Hepatocyte (in vitro differentiated cells): ENCODE data around the gene ADAMTSL3. TPM values are rescaled to one million over a fixed set of nuclear protein-coding genes. Genes with fewer than 3 reads are reported as not detected.

Experiments used
- DNase-seq: peaks from one replicate; pipeline ENCODE4 v3.0.0-alpha.2; 2016; ENCODE audit warnings: low spot score
- H2AFZ ChIP-seq: fragments of 200-600 bp; sonication (generic); 2 replicates; pipeline ENCODE4 v1.6.0; 2016; ENCODE audit warnings: antibody characterized with exemption, mild to moderate bottlenecking
- H3K27ac ChIP-seq: fragments of 200-600 bp; sonication (generic); 2 replicates; pipeline ENCODE4 v1.5.1; 2016; ENCODE audit warnings: mild to moderate bottlenecking
- H3K27me3 ChIP-seq: fragments of 200-600 bp; sonication (generic); 2 replicates; pipeline ENCODE4 v1.6.1; 2016
- H3K36me3 ChIP-seq: fragments of 200-600 bp; sonication (generic); replicated peaks from 2 replicates; pipeline ENCODE4 v1.5.1; 2016; ENCODE audit warnings: low read depth; ENCODE audit not compliant: insufficient read depth
- H3K4me1 ChIP-seq: fragments of 200-600 bp; sonication (generic); 2 replicates; pipeline ENCODE4 v1.5.1; 2016; ENCODE audit warnings: mild to moderate bottlenecking, moderate library complexity; ENCODE audit not compliant: insufficient read depth
- H3K4me2 ChIP-seq: fragments of 200-600 bp; sonication (generic); 2 replicates; pipeline ENCODE4 v1.6.0; 2016
- H3K4me3 ChIP-seq: fragments of 200-600 bp; sonication (generic); 2 replicates; pipeline ENCODE4 v1.5.1; 2016; ENCODE audit warnings: mild to moderate bottlenecking
- H3K79me2 ChIP-seq: fragments of 200-600 bp; sonication (generic); 2 replicates; pipeline ENCODE4 v1.6.0; 2017; ENCODE audit warnings: mild to moderate bottlenecking
- H3K9me2 ChIP-seq: fragments of 200-600 bp; sonication (generic); replicated peaks from 2 replicates; pipeline ENCODE4 v1.6.0; 2017; ENCODE audit warnings: mild to moderate bottlenecking; ENCODE audit not compliant: insufficient read depth
- H3K9me3 ChIP-seq: fragments of 200-600 bp; sonication (generic); 2 replicates; pipeline ENCODE4 v1.5.1; 2016; ENCODE audit warnings: low read depth, mild to moderate bottlenecking
- H4K20me1 ChIP-seq: fragments of 200-600 bp; sonication (generic); 2 replicates; pipeline ENCODE4 v1.6.0; 2016; ENCODE audit warnings: mild to moderate bottlenecking; ENCODE audit not compliant: insufficient read depth, poor library complexity, severe bottlenecking
- EZH2 ChIP-seq: fragments of 200-600 bp; sonication (generic); IDR thresholded peaks from 2 replicates; pipeline ENCODE4 v1.6.1; 2016; ENCODE audit warnings: antibody characterized with exemption, mild to moderate bottlenecking, borderline replicate concordance
- EZH2phosphoT487 ChIP-seq: fragments of 200-600 bp; sonication (generic); IDR thresholded peaks from one replicate; pipeline ENCODE4 v1.6.1; 2018; ENCODE audit warnings: antibody characterized with exemption, mild to moderate bottlenecking, low read depth, moderate library complexity; ENCODE audit not compliant: unreplicated experiment, severe bottlenecking
- WGBS: methylation state at CpG from one replicate; pipeline ENCODE4 v1.1.6; 2016; ENCODE audit warnings: low lambda C conversion rate; ENCODE audit errors: missing lambda C conversion rate; 5-methylcytosine and 5-hydroxymethylcytosine counted together
- polyA plus RNA-seq: library from polyadenylated mRNA; unstranded; fragments of >200 nt; fragmentation: Nextera tagmentation; extraction: Ambion mirVana; gene quantifications from 2 replicates; pipeline ENCODE4 v1.2.1, GENCODE V29; 2016
- total RNA-seq: library from RNA; depleted of rRNA; stranded (reverse); fragments of >200 nt; gene quantifications from 2 replicates; pipeline ENCODE4 v1.2.3, GENCODE V29; 2014
- TF ChIP-seq, protein P1 (sequence below): fragments of 200-600 bp; sonication (generic); IDR thresholded peaks from 2 replicates; pipeline ENCODE4 v1.5.1; 2016; ENCODE audit warnings: antibody characterized with exemption, mild to moderate bottlenecking; ENCODE audit not compliant: poor library complexity

The ADAMTSL3 gene
- total and polyA plus RNA-seq, 2 experiments from 2014 or later: 5.0 to 5.2 TPM

GRCh38 chr15:83766339-83766738 is 112.4 kb downstream of the ADAMTSL3 start:
- H3K4me2 ChIP-seq: no peak overlapping the region
- no peaks in the 10 kb centered on the region for H3K9me3 ChIP-seq
- no peaks in the 10 kb centered on the region for H3K4me1 ChIP-seq
- H3K9me2 ChIP-seq: no peaks in the 10 kb centered on the region
- 64% methylated on average over 6 of the region's 6 CpGs for WGBS
- no peak for TF ChIP-seq EZH2
- TF ChIP-seq, protein P1, sequence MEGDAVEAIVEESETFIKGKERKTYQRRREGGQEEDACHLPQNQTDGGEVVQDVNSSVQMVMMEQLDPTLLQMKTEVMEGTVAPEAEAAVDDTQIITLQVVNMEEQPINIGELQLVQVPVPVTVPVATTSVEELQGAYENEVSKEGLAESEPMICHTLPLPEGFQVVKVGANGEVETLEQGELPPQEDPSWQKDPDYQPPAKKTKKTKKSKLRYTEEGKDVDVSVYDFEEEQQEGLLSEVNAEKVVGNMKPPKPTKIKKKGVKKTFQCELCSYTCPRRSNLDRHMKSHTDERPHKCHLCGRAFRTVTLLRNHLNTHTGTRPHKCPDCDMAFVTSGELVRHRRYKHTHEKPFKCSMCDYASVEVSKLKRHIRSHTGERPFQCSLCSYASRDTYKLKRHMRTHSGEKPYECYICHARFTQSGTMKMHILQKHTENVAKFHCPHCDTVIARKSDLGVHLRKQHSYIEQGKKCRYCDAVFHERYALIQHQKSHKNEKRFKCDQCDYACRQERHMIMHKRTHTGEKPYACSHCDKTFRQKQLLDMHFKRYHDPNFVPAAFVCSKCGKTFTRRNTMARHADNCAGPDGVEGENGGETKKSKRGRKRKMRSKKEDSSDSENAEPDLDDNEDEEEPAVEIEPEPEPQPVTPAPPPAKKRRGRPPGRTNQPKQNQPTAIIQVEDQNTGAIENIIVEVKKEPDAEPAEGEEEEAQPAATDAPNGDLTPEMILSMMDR: no peak
- no peak for TF ChIP-seq EZH2phosphoT487
- no peaks in the 10 kb centered on the region for H3K79me2 ChIP-seq
- H3K27ac ChIP-seq: peak overlapping the region; percentile 13
- no peaks in the 10 kb centered on the region for H3K36me3 ChIP-seq
- no peak overlapping the region for H3K4me3 ChIP-seq
- H3K27me3 ChIP-seq: no peaks in the 10 kb centered on the region
- DNase-seq: no peak
- H2AFZ ChIP-seq: no peak overlapping the region
- H4K20me1 ChIP-seq: no peaks in the 10 kb centered on the region

- TF ChIP-seq EZH2phosphoT487 (no peak), EZH2 (no peak)
- TF ChIP-seq, protein P1: no peak
- H3K9me3 ChIP-seq: no peaks in the 10 kb centered on the region
- no peaks in the 10 kb centered on the region for H3K9me2 ChIP-seq
- H3K36me3 ChIP-seq: no peaks in the 10 kb centered on the region
- no peak overlapping the region for H3K4me3 ChIP-seq
- H3K27me3 ChIP-seq: no peaks in the 10 kb centered on the region
- H3K79me2 ChIP-seq: no peaks in the 10 kb centered on the region
- no peak for DNase-seq
- no peak overlapping the region for H2AFZ ChIP-seq
- no peak overlapping the region for H3K4me2 ChIP-seq
- 76% methylated on average over 4 of the region's 4 CpGs for WGBS
- no peak overlapping the region for H3K27ac ChIP-seq
- H3K4me1 ChIP-seq: no peaks in the 10 kb centered on the region
- H4K20me1 ChIP-seq: no peaks in the 10 kb centered on the region
Measured at GRCh38 chr15:83767741-83768140, 113.8 kb downstream of the ADAMTSL3 start.

DNA sequence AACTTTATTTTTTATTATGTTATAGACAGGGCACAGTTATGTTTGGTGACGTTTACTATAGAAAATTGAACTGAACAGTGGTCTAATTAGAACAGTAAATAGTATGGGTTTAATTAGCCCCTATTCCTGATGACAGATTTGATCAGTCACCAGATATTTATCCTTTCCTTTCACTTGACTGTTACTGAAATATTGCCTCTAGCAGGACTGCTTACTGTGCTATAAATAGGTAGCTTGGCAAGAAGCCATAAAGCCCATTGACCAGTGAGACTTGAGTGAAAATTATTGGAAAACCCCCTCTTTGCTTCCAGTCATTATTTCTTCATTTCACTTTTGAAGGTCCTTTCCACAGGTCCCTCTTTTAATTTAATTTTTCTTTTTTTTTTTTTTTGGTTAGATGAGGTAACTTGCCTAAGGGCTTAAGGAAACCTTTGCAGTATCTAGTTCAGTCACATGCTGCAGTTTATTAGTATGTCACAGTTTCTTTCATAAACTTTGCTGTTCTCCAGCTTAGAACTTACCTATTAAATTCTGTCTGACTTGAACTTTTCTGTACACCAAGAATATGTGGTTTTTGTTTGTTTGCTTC is 115.6 kb downstream of the ADAMTSL3 start:
- 68% methylated on average over 1 of the region's 1 CpG for WGBS
- no peaks in the 10 kb centered on the region for H3K79me2 ChIP-seq
- DNase-seq: no peak

More for the DNA sequence above, 115.6 kb downstream of the ADAMTSL3 start:
- no peaks in the 10 kb centered on the region for H4K20me1 ChIP-seq
- H3K9me3 ChIP-seq: no peaks in the 10 kb centered on the region
- no peak overlapping the region for H3K27ac ChIP-seq
- no peaks in the 10 kb centered on the region for H3K9me2 ChIP-seq
- H2AFZ ChIP-seq: no peak overlapping the region
- no peaks in the 10 kb centered on the region for H3K4me1 ChIP-seq
- H3K36me3 ChIP-seq: no peaks in the 10 kb centered on the region
- TF ChIP-seq, protein P1: no peak
- TF ChIP-seq EZH2phosphoT487 (no peak), EZH2 (no peak)
- H3K27me3 ChIP-seq: no peaks in the 10 kb centered on the region
- no peak overlapping the region for H3K4me2 ChIP-seq
- H3K4me3 ChIP-seq: no peak overlapping the region
